GM12878 (cell line): ENCODE results near the gene PSG1. TPM values are rescaled to one million over a fixed set of nuclear protein-coding genes. Genes with fewer than 3 reads are reported as not detected.
"Not testable (repeated sequence)": the region's sequence is repeated elsewhere in the genome, so short reads cannot be mapped to it uniquely, and the experiment has no call there.

Source experiments
- ATAC-seq: fragments of 200-7000 bp; cut with Tn5 transposase; 3 replicates; pipeline ENCODE4 v1.9.1; 2020; ENCODE audit warnings: mild to moderate bottlenecking, moderate library complexity
- BruUV-seq: library from RNA; stranded (reverse); fragments of 400-500 nt; replicated peaks from 2 replicates; lab custom pipeline; 2021; lab: Mats Ljungman, UMichigan
- CTCF ChIA-PET: fragments of 300-600 bp; sonication (Branson Sonifier 250); formaldehyde crosslinking; extraction: SDS; loops from one replicate; lab custom pipeline; 2021; ENCODE audit warnings: inconsistent platforms; lab: Yijun Ruan, JAX
- POLR2A ChIA-PET: fragments of 350-600 bp; formaldehyde crosslinking; extraction: SDS; loops from one replicate; lab custom pipeline; 2021; ENCODE audit warnings: inconsistent platforms; lab: Charles Lee
- RAD21 ChIA-PET: fragments of 300-600 bp; sonication (Branson Sonifier 250); formaldehyde crosslinking; loops from one replicate; lab custom pipeline; 2023; ENCODE audit warnings: antibody characterized with exemption; ENCODE audit not compliant: unreplicated experiment; lab: Charles Lee
- SMC1A ChIA-PET: fragments of 300-600 bp; sonication (Branson Sonifier 250); formaldehyde crosslinking; loops from one replicate; lab custom pipeline; 2023; ENCODE audit not compliant: unreplicated experiment, uncharacterized antibody; lab: Charles Lee
- DNase-seq: peaks from one replicate; pipeline ENCODE4 v3.0.0-alpha.2; 2011; ENCODE audit warnings: low read depth, low spot score
- FAIRE-seq: peaks from 3 replicates; lab custom pipeline; 2011; peaks lifted over from hg19 to GRCh38; lab: Jason Lieb, UNC
- H2AFZ ChIP-seq: 2 replicates; pipeline ENCODE4 v1.6.0; 2011; ENCODE audit warnings: low read depth, low read length, control low read depth; ENCODE audit not compliant: control insufficient read depth
- H3K27ac ChIP-seq: 2 replicates; pipeline ENCODE4 v1.5.1; 2011; ENCODE audit warnings: control low read depth; ENCODE audit not compliant: control insufficient read depth, insufficient read depth
- H3K27me3 ChIP-seq, 2 experiments: replicated peaks in 1 of 2; 2 replicates each; pipeline versions ENCODE4 v1.6.0 to v1.6.1; 2011; ENCODE audit warnings: low read length in 1 of 2; ENCODE audit not compliant: control insufficient read depth in 2 of 2, insufficient read depth in 2 of 2
- H3K36me3 ChIP-seq, 2 experiments: 2 replicates each; pipeline ENCODE4 v1.5.1; 2011; ENCODE audit warnings: low read length in 1 of 2; ENCODE audit not compliant: control insufficient read depth in 2 of 2, insufficient read depth in 2 of 2
- H3K4me1 ChIP-seq: 2 replicates; pipeline ENCODE4 v1.6.1; 2011; ENCODE audit warnings: mild to moderate bottlenecking, low read length, moderate library complexity, mixed read lengths; ENCODE audit not compliant: control insufficient read depth, insufficient read depth
- H3K4me2 ChIP-seq: 2 replicates; pipeline ENCODE4 v1.6.0; 2011; ENCODE audit warnings: control low read depth; ENCODE audit not compliant: control insufficient read depth, insufficient read depth
- H3K4me3 ChIP-seq: fragments of 200-600 bp; sonication (generic); 2 replicates; pipeline ENCODE4 v1.5.1; 2016
- H3K79me2 ChIP-seq: 2 replicates; pipeline ENCODE4 v1.6.0; 2011; ENCODE audit warnings: low read length; ENCODE audit not compliant: control insufficient read depth, insufficient read depth
- H3K9ac ChIP-seq: 2 replicates; pipeline ENCODE4 v1.8.0; 2011; ENCODE audit warnings: low read length, control low read depth, mixed read lengths; ENCODE audit not compliant: control insufficient read depth, insufficient read depth
- H3K9me3 ChIP-seq: replicated peaks from 3 replicates; pipeline ENCODE4 v1.5.1; 2011; ENCODE audit warnings: mild to moderate bottlenecking, low read length; ENCODE audit not compliant: control insufficient read depth, insufficient read depth
- H4K20me1 ChIP-seq: 2 replicates; pipeline ENCODE4 v1.6.0; 2011; ENCODE audit not compliant: control insufficient read depth, insufficient read depth
- WGBS: methylation state at CpG from one replicate; pipeline ENCODE4 v1.1.6; 2016; ENCODE audit warnings: low lambda C conversion rate; ENCODE audit not compliant: insufficient replicate concordance, insufficient coverage; ENCODE audit errors: missing lambda C conversion rate; 5-methylcytosine and 5-hydroxymethylcytosine counted together
- in situ Hi-C: fragments of 300-500 bp; cut with MboI; formaldehyde crosslinking; loops from 9 replicates; pipeline ENCODE4 v1.14.3; 2018; ENCODE audit warnings: mixed read lengths
- intact Hi-C: fragments of 100-400 bp; cut with micrococcal nuclease; formaldehyde crosslinking; loops from one replicate; pipeline ENCODE4 v1.14.2; 2022; ENCODE audit not compliant: unreplicated experiment
- polyA plus RNA-seq, 11 experiments: library from polyadenylated mRNA; depleted of rRNA in 4 of 11; unstranded in 6 of 11; stranded (reverse) in 5 of 11; fragments of >200 nt; fragmentation: Nextera tagmentation in 4 of 11; fragmentation: Illumina TruSeq in 1 of 11; extraction: Ambion mirVana in 4 of 11; extraction: Trizol in 1 of 11; gene quantifications; 1 replicate in 1 of 11; 2 replicates in 10 of 11; pipeline versions ENCODE4 v1.2.1 to v1.2.3, GENCODE V29; 2011 to 2016; ENCODE audit warnings: inconsistent platforms in 2 of 11, missing spikeins in 2 of 11, low read depth in 1 of 11
- total RNA-seq, 4 experiments: library from RNA; depleted of rRNA in 3 of 4; stranded (reverse); fragments of >200 nt in 3 of 4; fragmentation: Illumina TruSeq in 1 of 4; extraction: Trizol in 1 of 4; gene quantifications; 2 replicates each; pipeline versions ENCODE4 v1.2.1 to v1.2.3, GENCODE V29; 2013 to 2021

PSG1 gene
- total and polyA plus RNA-seq, 10 of the 15 experiments (the other 5 are each of a cell fraction or from before 2014, with no cell fraction given) = not detected

DNA sequence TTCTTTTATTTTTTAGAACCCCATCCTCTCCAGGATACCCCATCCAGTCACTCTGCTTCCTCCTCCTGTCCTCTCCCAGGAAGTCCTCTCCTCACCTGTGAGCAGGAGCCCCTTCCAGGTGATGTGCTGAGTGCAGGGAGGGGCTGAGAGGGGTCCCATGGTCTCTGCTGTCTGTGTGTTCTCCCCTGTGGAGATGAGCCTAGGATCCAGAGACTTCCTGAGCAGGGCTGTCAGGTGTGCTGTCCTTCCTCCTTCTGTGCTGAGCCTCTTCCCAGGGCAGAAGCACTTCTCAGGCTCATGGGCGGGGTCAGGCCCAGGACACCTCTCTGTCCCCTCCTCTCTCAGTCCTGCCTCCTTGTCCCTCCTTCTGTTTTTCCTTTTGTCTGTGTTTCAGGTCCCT is 38.1 kb upstream of the PSG1 start, which contains the start of gene PSG6:
Gene PSG6 (minus strand): TSS at position 261 of the 400 bp plus-strand sequence. CDS start 102 bp downstream, at position 159.
- CTCF ChIA-PET, H3K36me3 ChIP-seq, H3K79me2 ChIP-seq, BruUV-seq, H3K4me1 ChIP-seq, H3K4me2 ChIP-seq, H2AFZ ChIP-seq, H4K20me1 ChIP-seq, FAIRE-seq, SMC1A ChIA-PET, H3K9me3 ChIP-seq, H3K27me3 ChIP-seq, ATAC-seq, POLR2A ChIA-PET, RAD21 ChIA-PET, H3K27ac ChIP-seq, in situ Hi-C loops, H3K4me3 ChIP-seq, DNase-seq, intact Hi-C loops, H3K9ac ChIP-seq: not testable (repeated sequence)
- WGBS = 0% methylated on average over 1 of the region's 1 CpG

DNA sequence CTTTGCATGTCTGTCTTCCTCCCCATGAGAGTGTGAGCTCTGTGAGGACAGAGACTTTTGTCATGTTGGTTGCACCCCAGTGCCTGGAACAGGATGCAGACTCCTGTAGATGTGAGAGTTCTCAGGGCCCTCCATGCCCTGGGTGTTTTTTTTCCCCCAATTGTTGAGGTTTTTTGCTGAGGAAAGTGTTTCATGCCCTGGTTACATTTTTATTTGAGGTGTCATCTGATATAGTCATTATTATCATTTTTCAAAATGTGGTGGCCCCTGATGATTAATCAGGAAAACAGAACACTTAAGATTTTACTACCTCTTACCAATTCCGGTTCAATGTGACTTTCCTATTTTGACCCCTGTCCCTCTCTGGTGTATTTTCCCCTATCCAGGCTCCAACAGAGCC is 37.4 kb upstream of the PSG1 start:
- H3K9ac ChIP-seq, FAIRE-seq, POLR2A ChIA-PET, intact Hi-C loops, in situ Hi-C loops, H3K9me3 ChIP-seq, H3K27me3 ChIP-seq, DNase-seq, CTCF ChIA-PET, H3K4me1 ChIP-seq, H3K4me2 ChIP-seq, RAD21 ChIA-PET, H3K36me3 ChIP-seq, H4K20me1 ChIP-seq, H3K4me3 ChIP-seq, H3K27ac ChIP-seq, ATAC-seq, H3K79me2 ChIP-seq, SMC1A ChIA-PET, H2AFZ ChIP-seq, BruUV-seq: not testable (repeated sequence)
- 33% methylated on average over 1 of the region's 1 CpG for WGBS

DNA sequence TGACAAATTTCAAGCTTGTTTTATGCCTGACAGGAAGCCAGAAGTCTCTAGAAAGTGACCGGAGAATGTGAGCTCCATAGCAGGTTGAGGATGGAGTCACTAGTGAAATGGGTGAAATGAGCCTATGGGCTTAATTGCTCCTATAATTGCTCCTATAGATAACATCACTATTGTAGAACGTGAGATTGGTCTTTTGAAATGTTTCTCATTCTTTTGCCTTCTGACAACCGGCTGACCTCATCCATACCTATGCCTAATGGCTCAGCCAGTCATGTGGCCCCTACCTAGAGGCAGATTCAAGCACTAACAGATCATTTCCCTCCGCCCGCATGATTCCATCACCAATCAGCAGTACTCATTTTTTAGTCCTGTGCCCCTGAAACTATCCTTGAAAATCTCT is 34.0 kb upstream of the PSG1 start:
- H3K79me2 ChIP-seq, H3K36me3 ChIP-seq, DNase-seq, H3K27ac ChIP-seq, H3K4me2 ChIP-seq, FAIRE-seq, H3K4me1 ChIP-seq, CTCF ChIA-PET, intact Hi-C loops, H3K9ac ChIP-seq, RAD21 ChIA-PET, H2AFZ ChIP-seq, H3K9me3 ChIP-seq, BruUV-seq, H4K20me1 ChIP-seq, H3K27me3 ChIP-seq, SMC1A ChIA-PET, ATAC-seq, in situ Hi-C loops, H3K4me3 ChIP-seq, POLR2A ChIA-PET: not testable (repeated sequence)
- WGBS = 27% methylated on average over 5 of the region's 5 CpGs

DNA sequence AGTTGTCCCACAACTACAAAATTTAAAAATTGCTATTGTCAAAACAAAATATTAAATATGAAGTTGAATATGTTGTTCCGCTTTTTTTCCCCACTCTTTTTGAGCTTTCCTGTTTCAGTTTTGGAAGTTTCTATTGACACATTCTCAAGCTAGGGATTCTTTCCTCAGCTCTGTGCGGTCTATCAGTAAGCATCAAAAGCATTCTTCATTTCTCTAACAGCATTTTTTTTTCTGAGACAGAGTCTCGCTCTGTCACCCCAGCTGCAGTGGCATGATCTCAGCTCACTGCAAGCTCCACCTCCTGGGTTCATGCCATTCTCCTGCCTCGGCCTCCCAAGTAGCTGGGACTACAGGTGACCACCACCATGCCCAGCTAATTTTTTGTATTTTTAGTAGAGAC is 33.4 kb upstream of the PSG1 start:
- H3K4me3 ChIP-seq, H4K20me1 ChIP-seq, FAIRE-seq, H3K9ac ChIP-seq, RAD21 ChIA-PET, in situ Hi-C loops, H3K36me3 ChIP-seq, H3K79me2 ChIP-seq, H3K4me1 ChIP-seq, BruUV-seq, H3K9me3 ChIP-seq, CTCF ChIA-PET, POLR2A ChIA-PET, H3K27ac ChIP-seq, H2AFZ ChIP-seq, H3K27me3 ChIP-seq, SMC1A ChIA-PET, intact Hi-C loops, DNase-seq, H3K4me2 ChIP-seq, ATAC-seq: not testable (repeated sequence)
- WGBS = 33% methylated on average over 4 of the region's 4 CpGs
